ENCODE data around the gene PABPC1L.
"Not testable (repeated sequence)": the region's sequence is repeated elsewhere in the genome, so short reads cannot be mapped to it uniquely, and the experiment has no call there.

Gene PABPC1L

DNA sequence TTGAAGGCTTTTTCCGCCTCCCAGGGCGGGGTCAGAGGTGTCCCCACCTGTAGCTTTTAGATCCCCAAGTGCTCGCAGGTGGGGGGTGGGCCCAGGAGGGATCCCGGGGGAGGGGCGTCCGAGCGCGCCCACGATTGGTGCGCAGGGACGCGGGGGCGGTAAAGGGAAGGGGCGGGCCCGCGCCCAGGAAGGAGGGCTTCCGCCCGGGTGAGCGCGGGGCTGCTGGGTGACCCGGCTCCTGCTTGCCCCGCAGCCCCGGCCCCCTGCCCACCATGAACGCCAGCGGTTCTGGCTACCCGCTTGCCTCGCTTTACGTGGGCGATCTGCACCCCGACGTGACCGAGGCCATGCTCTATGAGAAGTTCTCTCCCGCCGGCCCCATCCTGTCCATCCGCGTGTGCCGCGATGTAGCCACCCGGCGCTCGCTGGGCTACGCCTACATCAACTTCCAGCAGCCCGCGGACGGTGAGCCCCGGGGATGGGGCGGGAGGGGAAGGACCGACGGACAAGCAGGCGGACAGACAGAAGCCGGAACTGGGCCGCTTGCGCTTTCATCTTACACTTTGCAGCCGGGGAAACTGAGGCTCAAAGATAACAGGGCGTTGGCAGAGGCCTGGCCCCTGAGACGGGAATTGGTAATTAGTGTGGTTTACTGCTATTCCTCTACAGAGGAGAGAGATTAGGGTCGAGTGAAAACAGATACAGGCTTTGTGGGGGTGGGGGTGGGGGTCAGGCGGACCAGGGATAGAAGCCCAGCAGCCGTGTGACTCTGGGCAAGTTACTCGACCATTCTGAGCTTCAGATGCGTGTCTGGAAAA lies at the start of gene PABPC1L:
TSS of gene PABPC1L (plus strand) at position 189 of the 818 bp plus-strand sequence. CDS start at position 273, 84 bp downstream.
- H3K9ac ChIP-seq (ENCODE audit: low read length) = peak within 1 kb of the TSS; percentile 53
- peak within 1 kb of the TSS; percentile 68 for H3K4me3 ChIP-seq (ENCODE audit: low read length)
- peaks cover 7% of the 10 kb centered on the region for H3K4me1 ChIP-seq (ENCODE audit: control insufficient read depth, low read depth, low read length)
- H3K9me3 ChIP-seq (ENCODE audit: control insufficient read depth, low read depth, low read length) = no peaks in the 10 kb centered on the region
- H3K27me3 ChIP-seq (ENCODE audit: control insufficient read depth, insufficient read depth, low read length) = no peaks in the 10 kb centered on the region
- H3K36me3 ChIP-seq (ENCODE audit: control insufficient read depth, low read depth, low read length) = peaks cover 54% of the 10 kb centered on the region
- H3K27ac ChIP-seq (ENCODE audit: low read length) = no peak within 1 kb of the TSS

DNA sequence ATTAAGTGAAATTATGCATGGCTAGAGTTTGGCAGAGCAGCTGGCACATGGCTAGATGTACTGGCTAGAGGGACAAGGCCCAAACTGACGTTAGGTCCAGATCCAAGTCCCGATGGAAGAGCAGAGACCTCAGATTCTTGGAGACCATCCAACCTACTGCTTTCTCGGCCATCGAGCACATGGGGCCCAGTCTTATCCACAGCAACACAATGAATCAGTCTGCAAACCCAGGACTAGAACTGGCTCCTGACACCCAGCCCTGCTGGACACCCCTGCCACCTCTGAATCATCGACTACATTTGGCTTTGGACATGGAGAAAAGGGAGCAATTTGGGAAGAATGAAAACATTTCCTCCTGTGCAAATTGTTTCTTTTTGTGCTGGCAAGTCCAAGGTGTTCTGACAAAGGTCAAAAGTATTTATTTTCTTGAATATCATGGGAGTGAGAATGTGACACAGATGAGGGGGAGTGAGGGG lies 48.3 kb upstream of the PABPC1L start:
- H3K9me3 ChIP-seq (ENCODE audit: control insufficient read depth, low read depth, low read length) = no peaks in the 10 kb centered on the region
- no peaks in the 10 kb centered on the region for H3K4me1 ChIP-seq (ENCODE audit: control insufficient read depth, low read depth, low read length)
- no peak overlapping the region for H3K4me3 ChIP-seq (ENCODE audit: low read length)
- no peaks in the 10 kb centered on the region for H3K36me3 ChIP-seq (ENCODE audit: control insufficient read depth, low read depth, low read length)
- no peak overlapping the region for H3K27ac ChIP-seq (ENCODE audit: low read length)
- no peaks in the 10 kb centered on the region for H3K27me3 ChIP-seq (ENCODE audit: control insufficient read depth, insufficient read depth, low read length)
- no peak overlapping the region for H3K9ac ChIP-seq (ENCODE audit: low read length)

DNA sequence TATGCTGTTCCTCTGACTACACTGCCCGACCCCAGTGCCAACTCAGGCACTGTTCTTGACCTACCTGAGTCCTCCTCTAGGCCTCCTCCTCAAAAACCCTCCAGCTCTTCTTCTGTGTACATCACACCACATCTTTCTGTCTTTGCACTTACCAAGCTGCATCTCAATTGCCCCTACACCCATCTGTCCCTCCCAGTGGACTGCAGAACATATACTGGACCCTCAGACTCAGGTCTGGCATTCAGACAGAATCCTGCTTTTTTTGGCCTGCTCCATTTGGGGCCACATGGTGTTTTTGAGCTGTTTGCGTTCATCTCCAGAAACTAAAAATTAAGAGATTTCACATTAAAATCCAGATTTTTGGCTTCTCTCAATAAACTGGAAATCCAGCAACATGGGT lies 47.6 kb upstream of the PABPC1L start:
- no peak overlapping the region for H3K9ac ChIP-seq (ENCODE audit: low read length)
- H3K27ac ChIP-seq (ENCODE audit: low read length) = no peak overlapping the region
- no peaks in the 10 kb centered on the region for H3K4me1 ChIP-seq (ENCODE audit: control insufficient read depth, low read depth, low read length)
- no peak overlapping the region for H3K4me3 ChIP-seq (ENCODE audit: low read length)
- H3K9me3 ChIP-seq (ENCODE audit: control insufficient read depth, low read depth, low read length) = no peaks in the 10 kb centered on the region
- no peaks in the 10 kb centered on the region for H3K27me3 ChIP-seq (ENCODE audit: control insufficient read depth, insufficient read depth, low read length)
- no peaks in the 10 kb centered on the region for H3K36me3 ChIP-seq (ENCODE audit: control insufficient read depth, low read depth, low read length)

DNA sequence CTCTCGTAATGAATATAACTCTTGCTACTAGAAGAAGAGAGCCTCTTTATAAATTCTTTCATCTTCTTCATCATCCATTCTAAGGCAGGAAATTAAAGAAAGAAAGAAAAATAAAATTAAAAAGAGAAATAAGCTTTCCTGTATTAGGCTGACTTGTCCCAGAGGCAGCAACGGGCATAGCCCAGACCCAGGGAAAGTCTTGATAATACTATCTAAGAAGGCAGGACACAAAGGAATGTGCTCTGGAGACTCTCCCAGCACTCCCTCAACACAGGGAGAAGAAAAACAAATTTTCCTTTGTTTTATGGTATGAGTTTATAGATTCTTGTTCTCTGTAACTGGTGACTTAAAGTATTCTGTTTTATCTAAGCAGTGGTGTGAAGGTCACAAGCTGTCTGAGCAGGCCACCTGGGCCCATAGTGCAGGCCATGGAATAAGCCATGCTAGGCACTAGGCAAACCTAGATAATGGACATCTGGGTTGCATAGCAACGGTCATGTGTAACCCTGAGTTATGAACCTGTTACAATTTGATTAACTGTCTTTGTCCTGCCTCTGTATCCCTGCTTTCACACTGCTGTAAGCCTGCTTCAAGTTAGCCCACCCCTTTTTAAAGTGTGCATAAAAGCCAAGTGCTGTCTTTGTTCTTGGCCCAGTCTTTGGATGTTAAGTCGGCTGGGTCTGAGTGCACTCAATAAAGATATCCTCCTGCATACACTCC lies 46.3 kb upstream of the PABPC1L start:
- H3K27ac ChIP-seq (ENCODE audit: low read length); H3K27me3 ChIP-seq (ENCODE audit: control insufficient read depth, insufficient read depth, low read length); H3K4me1 ChIP-seq (ENCODE audit: control insufficient read depth, low read depth, low read length); H3K36me3 ChIP-seq (ENCODE audit: control insufficient read depth, low read depth, low read length); H3K9ac ChIP-seq (ENCODE audit: low read length); H3K4me3 ChIP-seq (ENCODE audit: low read length); H3K9me3 ChIP-seq (ENCODE audit: control insufficient read depth, low read depth, low read length): not testable (repeated sequence)

DNA sequence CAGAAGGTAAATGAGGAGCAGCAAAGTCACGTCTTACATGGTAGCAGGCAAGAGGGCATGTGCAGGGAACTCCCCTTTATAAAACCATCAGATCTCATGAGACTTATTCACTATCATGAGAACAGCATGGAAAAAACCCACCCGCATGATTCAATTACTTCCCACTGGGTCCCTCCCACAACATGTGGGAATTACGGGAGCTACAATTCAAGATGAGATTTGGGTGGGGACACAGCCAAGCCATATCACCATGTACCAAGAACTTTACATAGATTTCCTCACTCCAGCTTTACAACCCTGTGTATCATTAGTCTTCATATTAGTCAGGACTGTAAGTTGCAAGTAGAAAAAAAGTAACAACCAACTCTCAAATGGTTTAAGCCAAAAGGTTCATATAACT lies 45.4 kb upstream of the PABPC1L start:
- not testable (repeated sequence) for H3K9ac ChIP-seq (ENCODE audit: low read length); H3K27me3 ChIP-seq (ENCODE audit: control insufficient read depth, insufficient read depth, low read length); H3K9me3 ChIP-seq (ENCODE audit: control insufficient read depth, low read depth, low read length); H3K27ac ChIP-seq (ENCODE audit: low read length); H3K4me3 ChIP-seq (ENCODE audit: low read length); H3K4me1 ChIP-seq (ENCODE audit: control insufficient read depth, low read depth, low read length); H3K36me3 ChIP-seq (ENCODE audit: control insufficient read depth, low read depth, low read length)

DNA sequence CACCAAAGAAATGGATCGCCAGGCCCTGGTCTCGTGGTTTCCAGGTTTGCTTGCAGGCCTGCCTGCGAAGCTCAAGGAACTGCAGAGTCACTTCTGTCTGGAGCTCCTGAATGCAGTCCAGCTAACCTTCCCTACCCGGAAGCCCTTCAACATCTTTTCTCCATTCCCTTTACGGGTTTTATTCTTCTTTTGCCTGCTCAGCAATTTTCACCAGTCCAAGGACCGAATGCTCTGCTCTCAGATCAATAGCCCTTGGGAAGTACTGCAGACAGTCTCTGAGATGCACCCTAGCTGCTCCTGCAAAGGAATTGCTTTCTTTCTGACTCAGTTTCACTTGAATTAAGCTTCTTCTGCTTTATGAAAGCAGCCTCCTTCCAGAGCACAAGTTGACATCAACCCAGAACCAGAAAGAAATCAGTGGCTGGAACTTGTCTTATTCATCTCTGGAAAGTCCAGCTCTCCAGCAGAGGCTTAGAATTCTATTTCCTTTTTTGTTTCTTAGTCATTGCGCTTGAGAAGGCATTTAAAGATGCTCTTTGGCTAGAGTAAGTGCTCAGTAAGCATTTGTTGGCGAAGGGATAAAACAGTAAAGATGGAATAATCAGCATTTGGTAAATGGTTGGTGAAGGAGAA lies 43.0 kb upstream of the PABPC1L start:
- no peaks in the 10 kb centered on the region for H3K36me3 ChIP-seq (ENCODE audit: control insufficient read depth, low read depth, low read length)
- H3K9me3 ChIP-seq (ENCODE audit: control insufficient read depth, low read depth, low read length) = no peaks in the 10 kb centered on the region
- no peaks in the 10 kb centered on the region for H3K4me1 ChIP-seq (ENCODE audit: control insufficient read depth, low read depth, low read length)
- no peak overlapping the region for H3K27ac ChIP-seq (ENCODE audit: low read length)
- H3K9ac ChIP-seq (ENCODE audit: low read length) = no peak overlapping the region
- no peak overlapping the region for H3K4me3 ChIP-seq (ENCODE audit: low read length)
- no peaks in the 10 kb centered on the region for H3K27me3 ChIP-seq (ENCODE audit: control insufficient read depth, insufficient read depth, low read length)

DNA sequence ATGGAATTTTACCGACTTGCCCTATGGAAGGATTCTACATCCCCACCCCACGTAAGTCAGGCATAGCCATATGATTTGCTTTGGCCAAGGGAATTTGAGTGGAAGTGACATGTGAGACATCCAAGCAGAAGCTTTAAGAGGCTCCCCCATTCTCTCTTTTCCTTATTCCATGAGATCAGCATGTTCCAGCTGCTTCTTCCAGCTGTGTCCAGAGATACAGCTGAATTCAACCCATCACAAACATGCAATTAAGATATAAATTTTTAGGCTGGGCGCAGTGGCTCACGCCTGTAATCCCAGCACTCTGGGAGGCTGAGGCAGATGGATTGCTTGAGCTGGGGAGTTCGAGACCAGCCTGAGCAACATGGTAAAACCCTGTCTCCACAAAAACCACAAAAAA lies 40.4 kb upstream of the PABPC1L start:
- Histone ChIP-seq H3K27me3 (ENCODE audit: control insufficient read depth, insufficient read depth, low read length) (no peaks in the 10 kb centered on the region), H3K27ac (ENCODE audit: low read length) (no peak overlapping the region), H3K9ac (ENCODE audit: low read length) (no peak overlapping the region), H3K4me3 (ENCODE audit: low read length) (no peak overlapping the region), H3K4me1 (ENCODE audit: control insufficient read depth, low read depth, low read length) (no peaks in the 10 kb centered on the region), H3K9me3 (ENCODE audit: control insufficient read depth, low read depth, low read length) (no peaks in the 10 kb centered on the region), H3K36me3 (ENCODE audit: control insufficient read depth, low read depth, low read length) (no peaks in the 10 kb centered on the region)

DNA sequence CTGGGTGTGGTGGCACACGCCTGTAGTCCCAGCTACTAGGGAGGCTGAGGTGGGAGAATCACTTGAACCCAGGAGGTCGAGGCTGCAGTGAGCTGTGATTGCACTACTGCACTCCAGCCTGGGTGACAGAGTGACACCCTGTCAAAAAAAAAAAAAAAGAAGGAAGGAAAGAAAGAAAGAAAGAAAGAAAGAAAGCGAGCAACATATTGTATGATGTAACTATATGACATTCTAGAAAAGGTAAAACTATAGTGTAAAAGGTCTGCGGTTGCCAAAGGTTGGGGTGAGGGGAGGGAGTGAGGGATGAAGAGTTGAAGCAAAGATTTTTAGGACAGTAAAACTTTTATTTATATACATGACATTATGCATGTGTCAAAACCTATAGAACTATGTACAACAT lies 27.5 kb upstream of the PABPC1L start:
- not testable (repeated sequence) for H3K9ac ChIP-seq (ENCODE audit: low read length); H3K4me3 ChIP-seq (ENCODE audit: low read length); H3K27me3 ChIP-seq (ENCODE audit: control insufficient read depth, insufficient read depth, low read length); H3K36me3 ChIP-seq (ENCODE audit: control insufficient read depth, low read depth, low read length); H3K9me3 ChIP-seq (ENCODE audit: control insufficient read depth, low read depth, low read length); H3K27ac ChIP-seq (ENCODE audit: low read length)
- H3K4me1 ChIP-seq (ENCODE audit: control insufficient read depth, low read depth, low read length) = peaks cover 11% of the 10 kb centered on the region

DNA sequence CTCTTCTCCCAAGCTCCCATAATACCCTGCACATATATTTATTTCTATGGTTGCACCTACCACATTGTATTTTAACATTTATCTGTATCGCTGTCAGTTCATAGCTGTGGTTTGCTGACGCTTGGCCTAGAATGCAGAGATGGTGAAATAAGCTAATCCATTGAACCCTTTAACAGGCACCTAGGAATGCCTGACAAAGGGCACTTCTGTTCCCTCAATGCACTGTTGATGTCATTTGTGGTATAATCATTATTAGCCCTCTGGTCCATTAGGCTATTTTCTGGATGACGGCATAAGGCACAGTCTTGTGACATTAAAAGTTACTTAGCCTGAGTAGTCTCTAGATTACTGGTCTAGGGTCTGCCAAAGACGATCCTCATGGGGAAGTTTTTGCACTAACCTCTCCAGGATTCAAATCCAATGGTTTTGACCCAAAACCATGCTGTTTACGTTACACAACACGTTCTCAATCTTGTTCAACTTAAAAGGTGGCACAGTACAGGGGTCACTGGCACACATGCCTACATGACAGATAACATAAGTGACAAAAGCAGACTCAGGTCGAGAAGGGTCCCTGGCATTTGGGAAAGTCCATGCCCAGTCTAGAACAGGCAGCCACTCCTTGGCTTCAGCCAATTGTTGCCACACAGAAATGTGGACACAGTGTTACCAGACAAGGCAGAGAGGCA lies 26.5 kb upstream of the PABPC1L start:
- Histone ChIP-seq H3K27ac (ENCODE audit: low read length) (no peak overlapping the region), H3K4me1 (ENCODE audit: control insufficient read depth, low read depth, low read length) (peaks cover 13% of the 10 kb centered on the region), H3K9ac (ENCODE audit: low read length) (no peak overlapping the region), H3K4me3 (ENCODE audit: low read length) (no peak overlapping the region), H3K27me3 (ENCODE audit: control insufficient read depth, insufficient read depth, low read length) (no peaks in the 10 kb centered on the region), H3K36me3 (ENCODE audit: control insufficient read depth, low read depth, low read length) (peaks cover 5% of the 10 kb centered on the region), H3K9me3 (ENCODE audit: control insufficient read depth, low read depth, low read length) (no peaks in the 10 kb centered on the region)

DNA sequence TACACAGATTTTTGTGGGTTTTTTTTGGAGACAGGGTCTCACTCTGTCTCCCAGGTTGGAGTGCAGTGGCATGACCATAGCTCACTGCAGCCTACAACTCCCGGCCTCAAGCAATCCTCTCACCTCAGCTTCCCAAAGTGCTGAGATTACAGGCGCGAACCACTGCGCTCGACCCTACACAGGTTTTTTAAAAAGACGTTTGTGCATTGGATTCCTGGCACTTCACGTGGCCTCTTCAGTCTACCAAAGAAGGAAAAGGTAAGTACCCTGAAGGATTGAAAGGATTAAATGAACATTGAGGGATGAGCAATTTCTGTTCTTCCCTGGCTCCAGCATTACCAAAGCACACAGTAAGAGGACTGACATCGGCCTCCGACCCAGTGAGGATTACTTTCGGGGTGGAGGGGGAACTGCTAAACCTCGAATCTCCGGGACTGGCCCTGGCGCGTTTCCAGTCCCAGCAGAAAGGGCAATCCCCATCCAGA lies 24.9 kb upstream of the PABPC1L start:
- peak overlapping the region; percentile 40 for H3K9ac ChIP-seq (ENCODE audit: low read length)
- H3K4me1 ChIP-seq (ENCODE audit: control insufficient read depth, low read depth, low read length) = peaks cover 13% of the 10 kb centered on the region
- H3K27me3 ChIP-seq (ENCODE audit: control insufficient read depth, insufficient read depth, low read length) = no peaks in the 10 kb centered on the region
- peak overlapping the region; percentile 94 for H3K4me3 ChIP-seq (ENCODE audit: low read length)
- no peaks in the 10 kb centered on the region for H3K9me3 ChIP-seq (ENCODE audit: control insufficient read depth, low read depth, low read length)
- H3K36me3 ChIP-seq (ENCODE audit: control insufficient read depth, low read depth, low read length) = peaks cover 9% of the 10 kb centered on the region
- H3K27ac ChIP-seq (ENCODE audit: low read length) = peak overlapping the region; percentile 19
